Stimulated activated naive CD8-positive, alpha-beta T cell treated with anti-CD3 and anti-CD28 coated beads, Interleukin-15, Interleukin-2, amounts not matched to agents 100 U/mL and 50 U/mL, for 24 hours (primary cell): Measurements from ENCODE around the gene SOX10.
"Not testable (repeated sequence)": the region's sequence is repeated elsewhere in the genome, so short reads cannot be mapped to it uniquely, and the experiment has no call there.

ENCODE experiments used
- ATAC-seq: fragments of 150-1000 bp; cut with Tn5 transposase; one replicate; pipeline ENCODE4 v1.10.0; 2021
- DNase-seq: peaks from one replicate; pipeline ENCODE4 v3.0.0; 2021

Gene SOX10

GRCh38 chr22:37985751-37986281 is 1.5 kb upstream of the SOX10 start:
- no peak for DNase-seq
- no peak for ATAC-seq

GRCh38 chr22:37985050-37985585 is 763 bp upstream of the SOX10 start:
- DNase-seq (no peak), ATAC-seq (no peak)

GRCh38 chr22:37982938-37983859 is 1.2 kb downstream of the SOX10 start:
- no peak for ATAC-seq
- no peak for DNase-seq

GRCh38 chr22:37982151-37982785 is 2.1 kb downstream of the SOX10 start:
- no peak for DNase-seq
- ATAC-seq, result no peak

- ATAC-seq (no peak), DNase-seq (no peak)
Measured at GRCh38 chr22:37981282-37982011, 2.9 kb downstream of the SOX10 start.

- ATAC-seq (no peak), DNase-seq (no peak)
Measured at GRCh38 chr22:37979782-37980181, 4.6 kb downstream of the SOX10 start.

- no peak for DNase-seq
- no peak for ATAC-seq
Measured at GRCh38 chr22:37976547-37976946, 7.8 kb downstream of the SOX10 start.

GRCh38 chr22:37976022-37976421 is 8.3 kb downstream of the SOX10 start:
- DNase-seq, ATAC-seq: not testable (repeated sequence)

- DNase-seq (no peak), ATAC-seq (no peak)
Measured at GRCh38 chr22:37975153-37975552, 9.2 kb downstream of the SOX10 start.

GRCh38 chr22:37973271-37974170 is 10.8 kb downstream of the SOX10 start:
- ATAC-seq, result no peak
- DNase-seq, result no peak

GRCh38 chr22:37972527-37972926 is 11.8 kb downstream of the SOX10 start:
- DNase-seq (no peak), ATAC-seq (no peak)

- no peak for ATAC-seq
- DNase-seq, result no peak
Measured at GRCh38 chr22:37971475-37972434, 12.6 kb downstream of the SOX10 start.

- ATAC-seq (no peak), DNase-seq (no peak)
Measured at GRCh38 chr22:37970864-37971263, 13.5 kb downstream of the SOX10 start.

- no peak for ATAC-seq
- DNase-seq, result no peak
Measured at GRCh38 chr22:37968452-37969251, 15.7 kb downstream of the SOX10 start.

- no peak for ATAC-seq
Measured at GRCh38 chr22:37967637-37968451, 16.5 kb downstream of the SOX10 start.

GRCh38 chr22:37967147-37967546 is 17.2 kb downstream of the SOX10 start:
- ATAC-seq (no peak), DNase-seq (no peak)

More at GRCh38 chr22:37967637-37968451, 16.5 kb downstream of the SOX10 start:
- no peak for DNase-seq

GRCh38 chr22:37965940-37966664 is 18.3 kb downstream of the SOX10 start:
- DNase-seq, result no peak
- no peak for ATAC-seq

GRCh38 chr22:37961062-37961461 is 23.3 kb downstream of the SOX10 start:
- DNase-seq (no peak), ATAC-seq (no peak)
